ENCODE results near the gene CMTM8. TPM values are rescaled to one million over a fixed set of nuclear protein-coding genes. Genes with fewer than 3 reads are reported as not detected.
"Not testable (repeated sequence)": the region's sequence is repeated elsewhere in the genome, so short reads cannot be mapped to it uniquely, and the experiment has no call there.

The CMTM8 gene
- total RNA-seq, 1 donor from 2014 or later, result 5.7 TPM

GRCh38 chr3:32381922-32382321, 143.4 kb downstream of the CMTM8 start:
- DNase-seq, result no peak
- Histone ChIP-seq H3K4me1 (peaks cover 4% of the 10 kb centered on the region), H3K27me3 (ENCODE audit: low read depth) (peaks cover 5% of the 10 kb centered on the region), H3K9me3 (replicated peaks) (no peaks in the 10 kb centered on the region), H3K4me3 (no peak overlapping the region), H3K36me3 (no peaks in the 10 kb centered on the region), H3K27ac (replicated peaks) (no peak overlapping the region)
- no peak for TF ChIP-seq CTCF (IDR thresholded peaks at IDR 0.05; ENCODE audit: borderline replicate concordance)
- intact Hi-C loops (cut with micrococcal nuclease), result no loop called here

DNA sequence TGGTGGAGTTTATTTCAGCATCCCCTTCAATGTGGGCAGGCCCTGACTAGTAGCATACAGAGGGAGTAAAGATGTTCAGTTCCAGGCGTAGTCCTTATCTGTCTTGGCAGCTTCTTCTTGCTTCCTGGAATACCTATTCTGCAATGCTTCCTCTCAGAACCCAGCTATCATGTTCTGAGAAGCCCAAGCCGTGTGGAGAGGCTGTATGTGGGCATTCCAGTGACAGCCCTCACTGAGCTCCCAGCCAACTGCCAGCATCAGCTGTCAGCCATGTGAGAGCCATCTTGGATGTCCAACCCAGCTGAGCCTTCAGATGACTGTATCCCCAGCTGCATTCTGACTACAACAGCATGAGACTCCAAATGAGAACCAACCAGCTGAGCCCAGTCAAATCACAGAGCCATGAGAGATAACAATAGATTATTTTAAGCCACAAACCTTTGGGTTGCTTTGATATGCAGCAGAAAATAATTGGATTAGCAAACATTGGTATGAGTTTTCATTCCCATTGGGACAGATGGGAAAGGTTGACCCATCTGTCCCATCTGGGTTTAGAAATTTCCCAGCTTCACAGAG, 144.7 kb downstream of the CMTM8 start:
- Histone ChIP-seq H3K9me3 (replicated peaks) (no peaks in the 10 kb centered on the region), H3K36me3 (no peaks in the 10 kb centered on the region), H3K27me3 (ENCODE audit: low read depth) (peaks cover 5% of the 10 kb centered on the region), H3K4me3 (no peak overlapping the region), H3K27ac (replicated peaks) (no peak overlapping the region), H3K4me1 (peaks cover 4% of the 10 kb centered on the region)
- DNase-seq, result no peak
- TF ChIP-seq CTCF (IDR thresholded peaks at IDR 0.05; ENCODE audit: borderline replicate concordance), result no peak
- intact Hi-C loops (cut with micrococcal nuclease), result no loop called here

DNA sequence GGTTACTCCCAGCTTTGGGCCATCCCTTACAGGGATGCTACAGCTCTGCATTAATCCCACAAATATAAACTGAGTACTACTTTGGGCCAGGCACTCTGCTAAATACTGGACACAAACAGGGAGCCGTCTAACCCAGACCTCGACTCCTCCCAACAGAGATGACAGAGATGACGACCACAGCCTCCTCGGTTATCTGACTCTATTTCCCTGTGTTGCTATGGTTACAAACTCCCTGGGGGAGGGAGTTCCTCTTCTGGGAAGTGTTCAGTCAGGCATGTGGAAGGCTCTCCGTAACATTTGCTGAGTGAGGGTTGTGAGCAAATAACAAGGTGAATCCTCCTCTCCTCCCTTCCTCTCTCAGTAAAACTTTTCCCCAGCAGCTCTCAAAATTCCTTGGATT, 146.5 kb downstream of the CMTM8 start:
- peaks cover 4% of the 10 kb centered on the region for H3K4me1 ChIP-seq
- no peak overlapping the region for H3K27ac ChIP-seq (replicated peaks)
- intact Hi-C loops (cut with micrococcal nuclease), result no loop called here
- H3K27me3 ChIP-seq (ENCODE audit: low read depth), result peaks cover 5% of the 10 kb centered on the region
- H3K9me3 ChIP-seq (replicated peaks), result no peaks in the 10 kb centered on the region
- no peak overlapping the region for H3K4me3 ChIP-seq
- TF ChIP-seq CTCF (IDR thresholded peaks at IDR 0.05; ENCODE audit: borderline replicate concordance), result no peak
- DNase-seq, result no peak
- no peaks in the 10 kb centered on the region for H3K36me3 ChIP-seq

DNA sequence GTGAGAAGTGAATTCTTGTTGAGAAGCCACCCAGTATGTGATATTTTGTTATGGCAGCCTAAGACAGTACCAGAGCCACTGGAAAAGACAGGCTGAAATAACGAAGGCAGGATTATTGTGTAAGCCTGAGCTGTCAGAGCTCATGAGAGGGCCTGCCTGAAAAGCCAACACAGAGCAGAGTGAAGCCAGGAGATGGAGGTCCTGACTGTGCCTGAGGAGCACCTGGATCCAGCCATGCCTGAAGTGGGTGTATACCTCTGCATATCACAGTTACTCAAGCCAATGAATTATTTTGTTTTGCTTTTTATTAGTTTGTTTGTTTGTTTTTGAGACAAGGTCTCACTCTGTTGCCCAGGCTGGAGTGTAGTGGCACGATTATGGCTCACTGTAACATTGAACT, 149.0 kb downstream of the CMTM8 start:
- DNase-seq, result no peak
- Histone ChIP-seq H3K4me3 (no peak overlapping the region), H3K27ac (replicated peaks) (no peak overlapping the region), H3K9me3 (replicated peaks) (no peaks in the 10 kb centered on the region), H3K4me1 (peaks cover 21% of the 10 kb centered on the region), H3K27me3 (ENCODE audit: low read depth) (peaks cover 5% of the 10 kb centered on the region), H3K36me3 (no peaks in the 10 kb centered on the region)
- intact Hi-C loops (cut with micrococcal nuclease), result no loop called here
- TF ChIP-seq CTCF (IDR thresholded peaks at IDR 0.05; ENCODE audit: borderline replicate concordance), result no peak

DNA sequence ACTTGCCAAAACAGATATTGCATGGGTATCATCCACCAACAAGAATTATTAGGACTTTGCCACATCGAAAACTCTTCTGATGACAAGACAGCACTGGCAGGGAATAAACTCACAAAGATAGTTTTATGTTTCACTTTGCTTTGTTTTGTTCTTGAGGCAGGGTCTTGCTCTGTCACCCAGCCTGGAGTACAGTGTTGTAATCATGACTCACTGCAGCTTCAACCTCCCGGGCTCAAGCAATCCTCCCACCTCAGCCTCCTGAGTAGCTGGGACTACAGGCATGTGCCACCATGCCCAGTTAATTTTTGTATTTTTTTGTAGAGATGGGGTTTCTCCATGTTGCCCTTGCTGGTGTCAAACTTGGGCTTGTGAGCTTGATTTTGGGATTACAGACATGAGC, 151.1 kb downstream of the CMTM8 start:
- H3K36me3 ChIP-seq; H3K4me3 ChIP-seq; H3K9me3 ChIP-seq (replicated peaks); intact Hi-C loops (cut with micrococcal nuclease); H3K27me3 ChIP-seq (ENCODE audit: low read depth); H3K27ac ChIP-seq (replicated peaks); DNase-seq: not testable (repeated sequence)
- H3K4me1 ChIP-seq, result peaks cover 24% of the 10 kb centered on the region

- Histone ChIP-seq H3K4me3 (peak within 1 kb of the TSS; percentile 88), H3K36me3 (no peaks in the 10 kb centered on the region), H3K27ac (replicated peaks) (peak within 1 kb of the TSS; percentile 90), H3K27me3 (ENCODE audit: low read depth) (no peaks in the 10 kb centered on the region), H3K4me1 (peaks cover 20% of the 10 kb centered on the region), H3K9me3 (replicated peaks) (no peaks in the 10 kb centered on the region)
- TF ChIP-seq CTCF (IDR thresholded peaks at IDR 0.05; ENCODE audit: borderline replicate concordance), result no peak
- intact Hi-C loops (cut with micrococcal nuclease), result loop anchor here (10.0 kb wide), 1 partner anchor 97 kb away; no protein-coding TSS in a partner anchor
- peak; percentile 69 for DNase-seq
Observed at GRCh38 chr3:32391643-32392535, 153.4 kb downstream of the CMTM8 start, which contains the start of gene CMTM7. Gene CMTM7 (plus strand): TSS chr3:32391853. CDS start chr3:32391907, 54 bp downstream.

Data from left ventricle myocardium inferior (tissue), 1 donor.